ENCODE data around the gene OR5L2. TPM values are rescaled to one million over a fixed set of nuclear protein-coding genes. Genes with fewer than 3 reads are reported as not detected.

Gene OR5L2
- total and polyA plus RNA-seq, 2 of the 8 experiments (the other 6 are each of a cell fraction or from before 2014, with no cell fraction given), result not detected

- Histone ChIP-seq H2BK5ac (ENCODE audit: low read depth, low read length) (no peak within 1 kb of the TSS), H3K9me3 (ENCODE audit: insufficient read depth in 2 of 2, low read depth in 1 of 2, low read length in 1 of 2) (peaks cover 68 to 76% of the 10 kb centered on the region in 2 experiments), H3K4me3 (ENCODE audit: extremely low read depth in 1 of 4, insufficient read depth in 2 of 4, low read depth in 3 of 4, low read length in 4 of 4) (no peak within 1 kb of the TSS), H4K20me1 (replicated peaks in 1 of 2; ENCODE audit: control insufficient read depth in 1 of 2, insufficient read depth in 2 of 2, low read length in 2 of 2) (no peaks in the 10 kb centered on the region), H3K4ac (replicated peaks; ENCODE audit: insufficient read length, low read depth, low read length) (no peak within 1 kb of the TSS), H3K4me1 (replicated peaks in 1 of 4; ENCODE audit: control insufficient read depth in 3 of 4, insufficient read depth in 4 of 4, low read length in 3 of 4) (no peaks in the 10 kb centered on the region), H4K8ac (ENCODE audit: extremely low read depth, insufficient read depth, low read length) (no peak within 1 kb of the TSS), H3K79me1 (ENCODE audit: low read depth, low read length) (no peaks in the 10 kb centered on the region), H3K27ac (ENCODE audit: low read depth, low read length) (no peak within 1 kb of the TSS), H3K56ac (replicated peaks; ENCODE audit: insufficient read length, low read depth, low read length) (no peak within 1 kb of the TSS), H2BK20ac (ENCODE audit: low read length) (no peak within 1 kb of the TSS), H2AK5ac (ENCODE audit: low read depth, low read length) (no peak within 1 kb of the TSS), H2AFZ (ENCODE audit: low read length) (no peak within 1 kb of the TSS), H3K23ac (ENCODE audit: insufficient read length) (no peak within 1 kb of the TSS), H2BK15ac (ENCODE audit: low read length) (no peak within 1 kb of the TSS), H4K91ac (replicated peaks; ENCODE audit: insufficient read length, low read length) (no peak within 1 kb of the TSS), H3K36me3 (ENCODE audit: control insufficient read depth in 2 of 4, insufficient read depth in 4 of 4, low read length in 3 of 4) (no peaks in the 10 kb centered on the region), H3K27me3 (replicated peaks in 1 of 4; ENCODE audit: control insufficient read depth in 3 of 4, extremely low read depth in 1 of 4, insufficient read depth in 3 of 4, low read length in 3 of 4) (no peaks in the 10 kb centered on the region), H3K4me2 (ENCODE audit: insufficient read depth in 1 of 2, low read depth in 2 of 2, low read length in 2 of 2) (no peak within 1 kb of the TSS), H4K5ac (ENCODE audit: insufficient read length, low read depth, low read length) (no peak within 1 kb of the TSS), H2BK120ac (replicated peaks; ENCODE audit: low read depth, low read length) (no peak within 1 kb of the TSS), H3K14ac (ENCODE audit: insufficient read length) (no peak within 1 kb of the TSS), H3K23me2 (ENCODE audit: low read depth, low read length) (no peaks in the 10 kb centered on the region; the same call in 1 of the 2 replicates), H3K9ac (replicated peaks in 1 of 4; ENCODE audit: extremely low read depth in 1 of 4, low read depth in 3 of 4, low read length in 3 of 4) (no peak within 1 kb of the TSS), H2BK12ac (ENCODE audit: low read depth, low read length) (no peak within 1 kb of the TSS), H3K18ac (ENCODE audit: extremely low read depth, low read length) (no peak within 1 kb of the TSS), H3K79me2 (ENCODE audit: control insufficient read depth in 1 of 2, insufficient read depth in 2 of 2, low read length in 2 of 2) (no peaks in the 10 kb centered on the region)
- DNase-seq (ENCODE audit: low read depth in 1 of 2, low spot score in 2 of 2), result no peak
- POLR2A ChIA-PET (ENCODE audit: partially characterized antibody), result no interaction called here
- FAIRE-seq, result no peak
- CTCF ChIA-PET (ENCODE audit: partially characterized antibody), result no interaction called here
- TF ChIP-seq CBX8 (IDR thresholded peaks at IDR 0.05; ENCODE audit: borderline replicate concordance, low read depth, low read length) (no peak), CREB1 (IDR thresholded peaks at IDR 0.05) (no peak), NRF1 (IDR thresholded peaks at IDR 0.05; ENCODE audit: low read depth, low read length) (no peak), JUND (IDR thresholded peaks at IDR 0.05; ENCODE audit: low read length) (no peak), TCF12 (IDR thresholded peaks at IDR 0.05; ENCODE audit: low read depth, low read length) (no peak), CEBPB (IDR thresholded peaks at IDR 0.05; ENCODE audit: low read depth, low read length) (no peak), BCL11A (IDR thresholded peaks at IDR 0.05; ENCODE audit: low read depth in 2 of 2, low read length in 2 of 2) (no peak), BRCA1 (IDR thresholded peaks at IDR 0.05; ENCODE audit: low read depth, low read length) (no peak), NANOG (IDR thresholded peaks at IDR 0.05; ENCODE audit: insufficient read depth, low read depth, low read length, poor library complexity, severe bottlenecking) (no peak), CTCF (IDR thresholded peaks at IDR 0.05; ENCODE audit: control extremely low read depth in 1 of 3, insufficient read depth in 1 of 3, low read depth in 1 of 3, low read length in 3 of 3) (no peak), SP4 (IDR thresholded peaks at IDR 0.05; ENCODE audit: low read length) (no peak), RFX5 (IDR thresholded peaks at IDR 0.05; ENCODE audit: borderline replicate concordance, low read depth, low read length) (no peak)
- TF ChIP-seq, protein P1, sequence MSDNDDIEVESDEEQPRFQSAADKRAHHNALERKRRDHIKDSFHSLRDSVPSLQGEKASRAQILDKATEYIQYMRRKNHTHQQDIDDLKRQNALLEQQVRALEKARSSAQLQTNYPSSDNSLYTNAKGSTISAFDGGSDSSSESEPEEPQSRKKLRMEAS (IDR thresholded peaks at IDR 0.05), result no peak
- TF ChIP-seq, protein P2, sequence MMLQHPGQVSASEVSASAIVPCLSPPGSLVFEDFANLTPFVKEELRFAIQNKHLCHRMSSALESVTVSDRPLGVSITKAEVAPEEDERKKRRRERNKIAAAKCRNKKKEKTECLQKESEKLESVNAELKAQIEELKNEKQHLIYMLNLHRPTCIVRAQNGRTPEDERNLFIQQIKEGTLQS (IDR thresholded peaks at IDR 0.05; ENCODE audit: insufficient read depth, low read depth, low read length), result no peak
These were observed 31.8 kb upstream of the OR5L2 start, which contains the start of gene OR5D14 for GRCh38 chr11:55795256-55795655. TSS of gene OR5D14 (plus strand) at chr11:55795556. CDS start at chr11:55795556, 0 bp downstream.

Data from H1 (cell line).